Suprapubic skin (tissue), 4 donors: ENCODE measurements around the gene STAG2.
"Not testable (repeated sequence)": the region's sequence is repeated elsewhere in the genome, so short reads cannot be mapped to it uniquely, and the experiment has no call there.

Source experiments
- CTCF ChIP-seq, 2 donors: fragments of 200-600 bp in 1 of 2; fragments of 450-650 bp in 1 of 2; sonication (generic) in 1 of 2; IDR thresholded peaks; one replicate each; pipeline ENCODE4 v1.5.1; 2016 to 2019; ENCODE audit warnings: antibody characterized with exemption in 2 of 2, mild to moderate bottlenecking in 1 of 2, moderate library complexity in 1 of 2
- EP300 ChIP-seq: sonication (generic); formaldehyde crosslinking; IDR thresholded peaks from one replicate; pipeline ENCODE4 v1.6.1; 2017; ENCODE audit warnings: antibody characterized with exemption
- POLR2A ChIP-seq, 2 donors: fragments of 450-650 bp; IDR thresholded peaks; one replicate each; pipeline ENCODE4 v1.6.1; 2017; ENCODE audit warnings: antibody characterized with exemption in 2 of 2, mild to moderate bottlenecking in 2 of 2, moderate library complexity in 2 of 2
- POLR2AphosphoS5 ChIP-seq, 3 donors: sonication (generic); formaldehyde crosslinking; IDR thresholded peaks; one replicate each; pipeline ENCODE4 v1.6.1; 2017; ENCODE audit warnings: antibody characterized with exemption in 3 of 3

GRCh38 chrX:124104512-124104911 lies 143.0 kb downstream of the STAG2 start:
- TF ChIP-seq POLR2A (IDR thresholded peaks at IDR 0.05); CTCF (IDR thresholded peaks at IDR 0.05); POLR2AphosphoS5 (IDR thresholded peaks at IDR 0.05); EP300: not testable (repeated sequence)
